IMR-90 (cell line): ENCODE data around the gene RETREG1. TPM values are rescaled to one million over a fixed set of nuclear protein-coding genes. Genes with fewer than 3 reads are reported as not detected.

Experiments
- ATAC-seq: fragments of 200-7000 bp; cut with Tn5 transposase; 2 replicates; pipeline ENCODE4 v1.9.1; 2020; ENCODE audit warnings: low read depth, mild to moderate bottlenecking, moderate library complexity
- BruUV-seq: library from RNA; stranded (reverse); fragments of 400-500 nt; replicated peaks from 2 replicates; lab custom pipeline; 2021; lab: Mats Ljungman, UMichigan
- CTCF ChIA-PET: fragments of 300-600 bp; formaldehyde crosslinking; extraction: SDS; loops from one replicate; lab custom pipeline; 2021; ENCODE audit warnings: antibody characterized with exemption; lab: Yijun Ruan, JAX
- POLR2A ChIA-PET: fragments of 300-600 bp; sonication (Branson Sonifier 250); formaldehyde crosslinking; loops from one replicate; lab custom pipeline; 2022; ENCODE audit warnings: antibody characterized with exemption; ENCODE audit not compliant: unreplicated experiment; lab: Charles Lee
- DNase-seq: peaks from one replicate; pipeline ENCODE4 v3.0.0; 2013
- H2AFZ ChIP-seq: replicated peaks from 2 replicates; pipeline ENCODE3; 2013; ENCODE audit warnings: low read length, mild to moderate bottlenecking; ENCODE audit not compliant: poor library complexity
- H2AK5ac ChIP-seq: 2 replicates; pipeline ENCODE4 v1.6.1; 2013; ENCODE audit warnings: low read depth, low read length, inconsistent platforms
- H2AK9ac ChIP-seq: replicated peaks from 2 replicates; pipeline ENCODE3; 2013; ENCODE audit warnings: mild to moderate bottlenecking, low read depth, low read length, moderate library complexity; ENCODE audit not compliant: poor library complexity
- H2BK120ac ChIP-seq: 2 replicates; pipeline ENCODE4 v1.6.1; 2013; ENCODE audit warnings: low read depth, low read length, inconsistent platforms
- H2BK15ac ChIP-seq: 3 replicates; pipeline ENCODE4 v1.6.1; 2013; ENCODE audit warnings: low read depth, low read length, inconsistent platforms
- H2BK20ac ChIP-seq: 2 replicates; pipeline ENCODE4 v1.6.1; 2013; ENCODE audit warnings: low read depth, mild to moderate bottlenecking, inconsistent platforms, low read length, moderate library complexity
- H2BK5ac ChIP-seq: 2 replicates; pipeline ENCODE4 v1.6.1; 2013; ENCODE audit warnings: mild to moderate bottlenecking, low read depth, low read length, inconsistent platforms; ENCODE audit not compliant: poor library complexity, severe bottlenecking
- H3K14ac ChIP-seq: replicated peaks from 2 replicates; pipeline ENCODE4 v1.6.1; 2013; ENCODE audit warnings: low read depth, low read length, inconsistent platforms
- H3K18ac ChIP-seq: 2 replicates; pipeline ENCODE4 v1.6.1; 2013; ENCODE audit warnings: low read depth, low read length, control low read depth
- H3K23ac ChIP-seq: 2 replicates; pipeline ENCODE4 v1.6.1; 2013; ENCODE audit warnings: low read depth, low read length, inconsistent platforms
- H3K27ac ChIP-seq: 2 replicates; pipeline ENCODE4 v1.5.1; 2013; ENCODE audit warnings: mild to moderate bottlenecking, control low read depth, low read length; ENCODE audit not compliant: insufficient read depth
- H3K27me3 ChIP-seq: 2 replicates; pipeline ENCODE4 v1.6.1; 2013; ENCODE audit warnings: low read length; ENCODE audit not compliant: control insufficient read depth, insufficient read depth
- H3K36me3 ChIP-seq: 2 replicates; pipeline ENCODE4 v1.6.1; 2013; ENCODE audit warnings: low read length, mixed read lengths; ENCODE audit not compliant: control insufficient read depth, insufficient read depth
- H3K4ac ChIP-seq: 2 replicates; pipeline ENCODE4 v1.6.1; 2013; ENCODE audit warnings: low read depth, low read length, inconsistent platforms
- H3K4me1 ChIP-seq: 2 replicates; pipeline ENCODE4 v1.6.1; 2013; ENCODE audit warnings: low read length, mixed read lengths; ENCODE audit not compliant: control insufficient read depth, insufficient read depth
- H3K4me2 ChIP-seq: 2 replicates; pipeline ENCODE4 v1.6.1; 2013; ENCODE audit warnings: low read depth, mild to moderate bottlenecking, control low read depth, low read length, moderate library complexity
- H3K4me3 ChIP-seq: 2 replicates; pipeline ENCODE4 v1.5.1; 2013; ENCODE audit warnings: low read depth, mild to moderate bottlenecking, control low read depth, low read length, moderate library complexity; ENCODE audit not compliant: insufficient read depth
- H3K56ac ChIP-seq: 2 replicates; pipeline ENCODE4 v1.6.1; 2013; ENCODE audit warnings: low read length, inconsistent platforms; ENCODE audit not compliant: insufficient read depth; ENCODE audit errors: extremely low read depth
- H3K79me1 ChIP-seq, 2 experiments: 2 replicates each; pipeline ENCODE4 v1.6.1; 2013; ENCODE audit warnings: low read length in 2 of 2, inconsistent platforms in 1 of 2, low read depth in 1 of 2
- H3K9ac ChIP-seq: 2 replicates; pipeline ENCODE4 v1.6.1; 2013; ENCODE audit warnings: low read depth, low read length, control low read depth
- H3K9me1 ChIP-seq: 2 replicates; pipeline ENCODE4 v1.6.1; 2013; ENCODE audit warnings: low read length, inconsistent platforms; ENCODE audit not compliant: insufficient read depth
- H3K9me3 ChIP-seq: 2 replicates; pipeline ENCODE4 v1.6.1; 2013; ENCODE audit warnings: low read length; ENCODE audit not compliant: control insufficient read depth, insufficient read depth
- H4K20me1 ChIP-seq: 2 replicates; pipeline ENCODE4 v1.6.1; 2013; ENCODE audit warnings: low read length, inconsistent platforms; ENCODE audit not compliant: insufficient read depth
- H4K5ac ChIP-seq: 2 replicates; pipeline ENCODE4 v1.6.1; 2013; ENCODE audit warnings: mild to moderate bottlenecking, low read depth, low read length, control low read depth
- H4K8ac ChIP-seq, 2 experiments: 2 replicates each; pipeline ENCODE4 v1.6.1; 2013; ENCODE audit warnings: low read depth in 2 of 2, low read length in 2 of 2, control low read depth in 1 of 2, inconsistent platforms in 1 of 2
- H4K91ac ChIP-seq: 2 replicates; pipeline ENCODE4 v1.6.1; 2013; ENCODE audit warnings: low read depth, low read length, inconsistent platforms; ENCODE audit not compliant: insufficient read depth
- BHLHE40 ChIP-seq: fragments of 150-350 bp; IDR thresholded peaks from 2 replicates; pipeline ENCODE4 v1.6.1; 2016; ENCODE audit warnings: mild to moderate bottlenecking, low read depth, low read length
- FOS ChIP-seq: fragments of 150-350 bp; IDR thresholded peaks from 2 replicates; pipeline ENCODE4 v1.6.1; 2016; ENCODE audit warnings: low read depth, low read length
- MAFK ChIP-seq: IDR thresholded peaks from 2 replicates; pipeline ENCODE4 v1.6.1; 2012; ENCODE audit warnings: low read depth, low read length, improper control_type of control experiment
- NFE2L2 ChIP-seq: fragments of 150-350 bp; IDR thresholded peaks from 2 replicates; pipeline ENCODE4 v1.6.1; 2016; ENCODE audit warnings: low read depth, mild to moderate bottlenecking, low read length
- RAD21 ChIP-seq: IDR thresholded peaks from 2 replicates; pipeline ENCODE4 v1.6.1; 2012; ENCODE audit warnings: low read length, improper control_type of control experiment
- dilution Hi-C: fragments of 300-500 bp; cut with HindIII; formaldehyde crosslinking; loops from one replicate; pipeline ENCODE4 v1.14.3; 2018; ENCODE audit warnings: low sequenced_read_pairs; ENCODE audit not compliant: unreplicated experiment
- in situ Hi-C: fragments of 300-500 bp; cut with MboI; formaldehyde crosslinking; loops from 3 replicates; pipeline ENCODE4 v1.14.3; 2019; ENCODE audit warnings: low sequenced_read_pairs, inconsistent platforms, mixed read lengths
- intact Hi-C: fragments of 100-400 bp; cut with micrococcal nuclease; formaldehyde crosslinking; loops from 2 replicates; pipeline ENCODE4 v1.10.0; 2022
- polyA plus RNA-seq, 3 experiments: library from polyadenylated mRNA; depleted of rRNA; stranded (reverse); fragments of >200 nt; gene quantifications; 2 replicates each; pipeline ENCODE4 v1.2.3, GENCODE V29; 2012; ENCODE audit warnings: low replicate concordance in 1 of 3
- total RNA-seq: library from RNA; depleted of rRNA; stranded (reverse); fragments of >200 nt; gene quantifications from 2 replicates; pipeline ENCODE4 v1.2.3, GENCODE V29; 2012

The RETREG1 gene
- total and polyA plus RNA-seq, 2 of the 4 experiments (the other 2 are of a cell fraction), result not detected

GRCh38 chr5:16563686-16564085, 53.1 kb downstream of the RETREG1 start:
- no peak overlapping the region for H2AK5ac ChIP-seq
- dilution Hi-C loops, result no loop called here
- TF ChIP-seq NFE2L2, result no peak
- no peak for TF ChIP-seq BHLHE40
- TF ChIP-seq MAFK, result no peak
- TF ChIP-seq RAD21, result no peak
- no peak for TF ChIP-seq FOS

More at GRCh38 chr5:16563686-16564085, 53.1 kb downstream of the RETREG1 start:
- H3K27ac ChIP-seq, result no peak overlapping the region
- no peak overlapping the region for H3K4me3 ChIP-seq
- H3K36me3 ChIP-seq, result no peaks in the 10 kb centered on the region
- no peak overlapping the region for H2BK120ac ChIP-seq
- H3K23ac ChIP-seq, result no peak overlapping the region
- no peaks in the 10 kb centered on the region for H3K4me1 ChIP-seq
- no peak overlapping the region for H4K5ac ChIP-seq
- no peak overlapping the region for H3K4me2 ChIP-seq
- H3K27me3 ChIP-seq, result peaks cover 23% of the 10 kb centered on the region
- H2BK5ac ChIP-seq, result no peak overlapping the region
- H3K4ac ChIP-seq, result no peak overlapping the region
- no peak overlapping the region for H3K18ac ChIP-seq
- in situ Hi-C loops, result no loop called here
- no peak overlapping the region for H2BK20ac ChIP-seq
- H4K20me1 ChIP-seq, result no peaks in the 10 kb centered on the region
- ATAC-seq (no peak), DNase-seq (no peak)
- no peak overlapping the region for H4K8ac ChIP-seq
- no peak overlapping the region for H3K9ac ChIP-seq
- H2BK15ac ChIP-seq, result no peak overlapping the region
- no peak overlapping the region for H2AK9ac ChIP-seq
- ChIA-PET CTCF (no interaction called here), POLR2A (no interaction called here)
- no TSS peak for BruUV-seq
- no peaks in the 10 kb centered on the region for H3K9me3 ChIP-seq
- H3K79me1 ChIP-seq, result no peaks in the 10 kb centered on the region
- no peak overlapping the region for H4K91ac ChIP-seq
- H3K9me1 ChIP-seq, result no peaks in the 10 kb centered on the region
- intact Hi-C loops, result no loop called here
- no peak overlapping the region for H3K56ac ChIP-seq
- no peak overlapping the region for H2AFZ ChIP-seq
- no peak overlapping the region for H3K14ac ChIP-seq
